Ishikawa (cell line): Measurements from ENCODE around the gene HCN2.

Source experiments
- CEBPB ChIP-seq: IDR thresholded peaks from 2 replicates; pipeline ENCODE4 v1.6.1; 2012
- CREB1 ChIP-seq: IDR thresholded peaks from 2 replicates; pipeline ENCODE4 v1.6.1; 2012; ENCODE audit warnings: low read depth
- EGR1 ChIP-seq: IDR thresholded peaks from 2 replicates; pipeline ENCODE4 v1.6.1; 2012
- EP300 ChIP-seq: IDR thresholded peaks from 2 replicates; pipeline ENCODE4 v1.6.1; 2012; ENCODE audit warnings: borderline replicate concordance
- FOXM1 ChIP-seq: IDR thresholded peaks from 2 replicates; pipeline ENCODE4 v1.6.1; 2012; ENCODE audit warnings: low read depth, borderline replicate concordance
- NFIC ChIP-seq: IDR thresholded peaks from 2 replicates; pipeline ENCODE4 v1.6.1; 2012
- RAD21 ChIP-seq: IDR thresholded peaks from 2 replicates; pipeline ENCODE4 v1.6.1; 2012; ENCODE audit warnings: low read depth
- TAF1 ChIP-seq: IDR thresholded peaks from 2 replicates; pipeline ENCODE4 v1.6.1; 2012; ENCODE audit warnings: low read depth, mild to moderate bottlenecking
- TCF12 ChIP-seq: IDR thresholded peaks from 2 replicates; pipeline ENCODE4 v1.6.1; 2012; ENCODE audit warnings: low read depth
- TEAD4 ChIP-seq: IDR thresholded peaks from 2 replicates; pipeline ENCODE4 v1.6.1; 2012
- USF1 ChIP-seq: IDR thresholded peaks from 2 replicates; pipeline ENCODE4 v1.6.1; 2012
- YY1 ChIP-seq: IDR thresholded peaks from 2 replicates; pipeline ENCODE4 v1.6.1; 2012; ENCODE audit warnings: low read depth
- ZBTB7A ChIP-seq: IDR thresholded peaks from 2 replicates; pipeline ENCODE4 v1.6.1; 2012; ENCODE audit warnings: low read depth
- TF ChIP-seq, protein P1 (sequence below): IDR thresholded peaks from 2 replicates; pipeline ENCODE4 v1.6.1; 2012
- TF ChIP-seq, protein P2 (sequence below): IDR thresholded peaks from 2 replicates; pipeline ENCODE4 v1.6.1; 2012; ENCODE audit warnings: low read depth, mild to moderate bottlenecking

The HCN2 gene

DNA sequence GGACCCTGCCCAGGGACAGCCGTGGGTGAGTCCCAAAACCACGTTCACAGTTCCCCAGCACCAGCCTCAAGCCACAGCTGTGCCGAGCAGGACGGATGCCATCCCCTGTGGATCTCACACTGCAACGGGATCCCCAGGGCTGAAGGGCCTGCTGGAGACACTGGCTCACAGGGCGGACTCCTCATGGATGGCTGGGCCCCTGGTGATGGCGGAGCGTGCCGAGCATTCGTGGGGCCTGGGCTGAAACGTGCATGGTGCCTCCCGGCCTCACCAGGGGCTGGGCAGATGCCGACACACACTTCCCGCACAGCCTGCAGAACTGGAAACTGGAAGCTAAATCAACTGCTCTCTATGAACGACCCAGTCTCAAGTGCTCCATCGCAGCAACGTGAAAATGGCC is 63.7 kb downstream of the HCN2 start:
- TF ChIP-seq, protein P1, sequence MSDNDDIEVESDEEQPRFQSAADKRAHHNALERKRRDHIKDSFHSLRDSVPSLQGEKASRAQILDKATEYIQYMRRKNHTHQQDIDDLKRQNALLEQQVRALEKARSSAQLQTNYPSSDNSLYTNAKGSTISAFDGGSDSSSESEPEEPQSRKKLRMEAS, result no peak
- TF ChIP-seq NFIC (no peak), FOXM1 (no peak), TCF12 (no peak), EGR1 (no peak), CREB1 (no peak), TEAD4 (no peak), YY1 (no peak), ZBTB7A (no peak), USF1 (no peak), TAF1 (no peak), RAD21 (no peak)
- TF ChIP-seq, protein P2, sequence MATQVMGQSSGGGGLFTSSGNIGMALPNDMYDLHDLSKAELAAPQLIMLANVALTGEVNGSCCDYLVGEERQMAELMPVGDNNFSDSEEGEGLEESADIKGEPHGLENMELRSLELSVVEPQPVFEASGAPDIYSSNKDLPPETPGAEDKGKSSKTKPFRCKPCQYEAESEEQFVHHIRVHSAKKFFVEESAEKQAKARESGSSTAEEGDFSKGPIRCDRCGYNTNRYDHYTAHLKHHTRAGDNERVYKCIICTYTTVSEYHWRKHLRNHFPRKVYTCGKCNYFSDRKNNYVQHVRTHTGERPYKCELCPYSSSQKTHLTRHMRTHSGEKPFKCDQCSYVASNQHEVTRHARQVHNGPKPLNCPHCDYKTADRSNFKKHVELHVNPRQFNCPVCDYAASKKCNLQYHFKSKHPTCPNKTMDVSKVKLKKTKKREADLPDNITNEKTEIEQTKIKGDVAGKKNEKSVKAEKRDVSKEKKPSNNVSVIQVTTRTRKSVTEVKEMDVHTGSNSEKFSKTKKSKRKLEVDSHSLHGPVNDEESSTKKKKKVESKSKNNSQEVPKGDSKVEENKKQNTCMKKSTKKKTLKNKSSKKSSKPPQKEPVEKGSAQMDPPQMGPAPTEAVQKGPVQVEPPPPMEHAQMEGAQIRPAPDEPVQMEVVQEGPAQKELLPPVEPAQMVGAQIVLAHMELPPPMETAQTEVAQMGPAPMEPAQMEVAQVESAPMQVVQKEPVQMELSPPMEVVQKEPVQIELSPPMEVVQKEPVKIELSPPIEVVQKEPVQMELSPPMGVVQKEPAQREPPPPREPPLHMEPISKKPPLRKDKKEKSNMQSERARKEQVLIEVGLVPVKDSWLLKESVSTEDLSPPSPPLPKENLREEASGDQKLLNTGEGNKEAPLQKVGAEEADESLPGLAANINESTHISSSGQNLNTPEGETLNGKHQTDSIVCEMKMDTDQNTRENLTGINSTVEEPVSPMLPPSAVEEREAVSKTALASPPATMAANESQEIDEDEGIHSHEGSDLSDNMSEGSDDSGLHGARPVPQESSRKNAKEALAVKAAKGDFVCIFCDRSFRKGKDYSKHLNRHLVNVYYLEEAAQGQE, result no peak

DNA sequence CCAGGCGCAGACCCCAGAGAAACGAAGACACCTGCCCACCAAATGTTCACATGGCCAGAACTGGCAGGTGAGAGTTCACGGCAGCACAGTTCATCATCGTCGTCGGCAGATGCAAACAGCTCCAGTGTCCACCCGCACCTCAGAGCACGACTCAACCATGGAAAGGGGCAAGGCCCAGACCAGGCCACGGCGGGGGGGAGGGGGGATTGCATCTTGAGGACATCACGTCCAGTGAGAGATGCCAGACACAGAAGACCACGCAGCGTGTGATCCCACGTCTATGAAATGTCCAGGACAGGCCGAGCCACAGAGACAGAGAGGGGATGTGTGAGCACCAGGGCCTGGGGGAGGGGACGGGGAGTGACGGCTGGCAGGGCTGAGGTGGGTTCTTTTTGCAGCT is 66.0 kb downstream of the HCN2 start:
- no peak for TF ChIP-seq FOXM1
- no peak for TF ChIP-seq ZBTB7A
- TF ChIP-seq YY1, result no peak
- no peak for TF ChIP-seq EP300
- TF ChIP-seq USF1, result no peak
- TF ChIP-seq EGR1, result no peak
- TF ChIP-seq NFIC, result no peak
- TF ChIP-seq, protein P2, result no peak
- TF ChIP-seq CREB1, result no peak
- no peak for TF ChIP-seq TCF12

GRCh38 chr19:656751-657559 is 67.3 kb downstream of the HCN2 start:
- no peak for TF ChIP-seq ZBTB7A
- no peak for TF ChIP-seq NFIC
- no peak for TF ChIP-seq USF1
- no peak for TF ChIP-seq CREB1
- no peak for TF ChIP-seq CEBPB
- no peak for TF ChIP-seq FOXM1
- no peak for TF ChIP-seq EGR1
- no peak for TF ChIP-seq EP300

DNA sequence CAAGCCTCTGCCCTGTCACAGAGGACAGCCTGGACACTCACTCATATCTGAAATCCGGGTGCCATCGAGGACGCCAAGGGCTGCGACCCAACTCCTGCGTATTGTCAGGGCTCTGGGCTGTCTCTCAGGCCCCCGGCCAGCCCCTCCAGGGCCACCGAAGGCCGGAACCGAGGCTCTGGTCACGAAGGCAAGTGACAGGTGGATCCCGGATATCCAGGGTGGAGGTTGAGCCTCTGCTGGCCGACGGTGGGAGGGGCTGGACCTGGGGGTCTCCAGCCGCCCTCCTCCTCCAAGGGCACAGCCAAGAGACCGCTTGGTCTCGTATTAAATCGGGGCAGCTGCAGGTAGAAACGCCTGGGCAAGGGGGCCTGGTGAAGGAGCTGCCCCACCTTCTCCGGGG is 67.9 kb downstream of the HCN2 start:
- TF ChIP-seq FOXM1, result no peak
- TF ChIP-seq NFIC, result no peak
- no peak for TF ChIP-seq TCF12
- no peak for TF ChIP-seq RAD21
- TF ChIP-seq EP300, result no peak
- TF ChIP-seq CEBPB, result no peak
- TF ChIP-seq, protein P1, result no peak
- TF ChIP-seq TEAD4, result no peak
- TF ChIP-seq CREB1, result no peak
- no peak for TF ChIP-seq ZBTB7A
- TF ChIP-seq YY1, result no peak
- no peak for TF ChIP-seq EGR1
- TF ChIP-seq TAF1, result no peak
- TF ChIP-seq, protein P2, result no peak
- no peak for TF ChIP-seq USF1
